KMS-11 (cell line): ENCODE results near the gene KDELR3.

Experiments
- H2AFZ ChIP-seq: fragments of 200-600 bp; sonication (generic); 2 replicates; pipeline ENCODE4 v1.6.1; 2016; ENCODE audit warnings: antibody characterized with exemption, mixed run types, low read depth
- H3K27ac ChIP-seq: fragments of 200-600 bp; sonication (generic); 2 replicates; pipeline ENCODE4 v1.6.1; 2016; ENCODE audit warnings: mild to moderate bottlenecking, mixed run types
- H3K27me3 ChIP-seq: fragments of 200-600 bp; sonication (generic); 2 replicates; pipeline ENCODE4 v1.6.1; 2017; ENCODE audit warnings: mild to moderate bottlenecking, low read depth, mixed run types, moderate library complexity; ENCODE audit not compliant: insufficient read depth
- H3K36me3 ChIP-seq: fragments of 200-600 bp; sonication (generic); 2 replicates; pipeline ENCODE4 v1.6.1; 2017; ENCODE audit warnings: mild to moderate bottlenecking, mixed run types; ENCODE audit not compliant: insufficient read depth
- H3K4me1 ChIP-seq: fragments of 200-600 bp; sonication (generic); 2 replicates; pipeline ENCODE4 v1.6.1; 2016; ENCODE audit warnings: mild to moderate bottlenecking, low read depth, mixed run types; ENCODE audit not compliant: poor library complexity, severe bottlenecking
- H3K4me2 ChIP-seq: fragments of 200-600 bp; sonication (generic); 2 replicates; pipeline ENCODE4 v1.7.0; 2016; ENCODE audit warnings: mild to moderate bottlenecking, mixed run types
- H3K4me3 ChIP-seq: fragments of 200-600 bp; sonication (generic); IDR thresholded peaks from 2 replicates; pipeline ENCODE4 v1.6.1; 2017; ENCODE audit warnings: low read depth, low read length, mixed read lengths; ENCODE audit not compliant: insufficient read depth
- H3K79me2 ChIP-seq: fragments of 200-600 bp; sonication (generic); 2 replicates; pipeline ENCODE4 v1.6.1; 2016; ENCODE audit warnings: low read depth, mixed run types; ENCODE audit not compliant: insufficient read depth
- H3K9ac ChIP-seq: fragments of 200-600 bp; sonication (generic); 2 replicates; pipeline ENCODE4 v1.6.1; 2016; ENCODE audit warnings: mild to moderate bottlenecking, mixed run types
- H4K20me1 ChIP-seq: fragments of 200-600 bp; sonication (generic); 2 replicates; pipeline ENCODE4 v1.6.1; 2016; ENCODE audit warnings: mild to moderate bottlenecking, mixed run types; ENCODE audit not compliant: insufficient read depth
- TF ChIP-seq, protein P1 (sequence below): fragments of 200-600 bp; sonication (generic); conservative IDR thresholded peaks from 2 replicates; pipeline ENCODE4 v1.6.1; 2017; ENCODE audit warnings: low read depth, mild to moderate bottlenecking, antibody characterized with exemption, low read length, moderate library complexity, mixed read lengths

The KDELR3 gene

DNA sequence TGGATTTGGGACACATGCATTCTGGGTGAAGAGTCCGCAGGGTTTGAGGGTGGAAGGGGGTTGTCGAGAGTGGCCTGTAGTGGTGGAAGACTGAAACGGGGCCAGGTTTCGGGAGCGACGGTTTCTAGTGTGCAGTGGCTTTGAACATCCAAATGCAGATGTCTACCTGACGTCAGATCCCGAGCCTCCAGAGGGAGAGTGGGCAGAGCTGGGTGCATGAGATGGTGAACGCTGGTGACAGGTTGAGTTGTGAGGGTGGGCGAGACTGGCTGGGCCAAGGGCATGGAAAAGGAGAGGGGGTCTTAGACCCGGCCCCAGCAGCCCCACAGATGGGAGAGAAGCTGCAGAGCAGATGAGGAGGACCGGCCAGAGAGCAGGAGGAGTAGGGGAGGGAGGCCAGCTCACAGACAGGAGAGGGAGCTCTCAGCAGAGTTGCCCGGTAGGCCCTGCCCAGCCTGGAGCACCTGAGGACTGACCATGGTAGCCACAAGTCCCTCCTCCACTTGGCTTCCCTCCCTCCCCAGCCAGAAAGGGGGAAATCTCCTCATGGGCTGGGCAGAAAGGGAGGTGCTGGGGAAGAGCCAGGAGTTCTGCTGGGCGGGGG is 27.0 kb upstream of the KDELR3 start:
- no peaks in the 10 kb centered on the region for H3K36me3 ChIP-seq
- no peak overlapping the region; the same call in 1 of the 2 replicates for H3K4me2 ChIP-seq
- no peaks in the 10 kb centered on the region for H4K20me1 ChIP-seq
- H3K4me3 ChIP-seq, result no peak overlapping the region
- H3K9ac ChIP-seq, result no peak overlapping the region
- TF ChIP-seq, protein P1, sequence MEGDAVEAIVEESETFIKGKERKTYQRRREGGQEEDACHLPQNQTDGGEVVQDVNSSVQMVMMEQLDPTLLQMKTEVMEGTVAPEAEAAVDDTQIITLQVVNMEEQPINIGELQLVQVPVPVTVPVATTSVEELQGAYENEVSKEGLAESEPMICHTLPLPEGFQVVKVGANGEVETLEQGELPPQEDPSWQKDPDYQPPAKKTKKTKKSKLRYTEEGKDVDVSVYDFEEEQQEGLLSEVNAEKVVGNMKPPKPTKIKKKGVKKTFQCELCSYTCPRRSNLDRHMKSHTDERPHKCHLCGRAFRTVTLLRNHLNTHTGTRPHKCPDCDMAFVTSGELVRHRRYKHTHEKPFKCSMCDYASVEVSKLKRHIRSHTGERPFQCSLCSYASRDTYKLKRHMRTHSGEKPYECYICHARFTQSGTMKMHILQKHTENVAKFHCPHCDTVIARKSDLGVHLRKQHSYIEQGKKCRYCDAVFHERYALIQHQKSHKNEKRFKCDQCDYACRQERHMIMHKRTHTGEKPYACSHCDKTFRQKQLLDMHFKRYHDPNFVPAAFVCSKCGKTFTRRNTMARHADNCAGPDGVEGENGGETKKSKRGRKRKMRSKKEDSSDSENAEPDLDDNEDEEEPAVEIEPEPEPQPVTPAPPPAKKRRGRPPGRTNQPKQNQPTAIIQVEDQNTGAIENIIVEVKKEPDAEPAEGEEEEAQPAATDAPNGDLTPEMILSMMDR, result no peak
- H3K79me2 ChIP-seq, result no peaks in the 10 kb centered on the region
- H2AFZ ChIP-seq, result no peak overlapping the region
- no peak overlapping the region for H3K27ac ChIP-seq
- peaks cover 8% of the 10 kb centered on the region; the same call in 1 of the 2 replicates for H3K27me3 ChIP-seq
- H3K4me1 ChIP-seq, result no peaks in the 10 kb centered on the region

DNA sequence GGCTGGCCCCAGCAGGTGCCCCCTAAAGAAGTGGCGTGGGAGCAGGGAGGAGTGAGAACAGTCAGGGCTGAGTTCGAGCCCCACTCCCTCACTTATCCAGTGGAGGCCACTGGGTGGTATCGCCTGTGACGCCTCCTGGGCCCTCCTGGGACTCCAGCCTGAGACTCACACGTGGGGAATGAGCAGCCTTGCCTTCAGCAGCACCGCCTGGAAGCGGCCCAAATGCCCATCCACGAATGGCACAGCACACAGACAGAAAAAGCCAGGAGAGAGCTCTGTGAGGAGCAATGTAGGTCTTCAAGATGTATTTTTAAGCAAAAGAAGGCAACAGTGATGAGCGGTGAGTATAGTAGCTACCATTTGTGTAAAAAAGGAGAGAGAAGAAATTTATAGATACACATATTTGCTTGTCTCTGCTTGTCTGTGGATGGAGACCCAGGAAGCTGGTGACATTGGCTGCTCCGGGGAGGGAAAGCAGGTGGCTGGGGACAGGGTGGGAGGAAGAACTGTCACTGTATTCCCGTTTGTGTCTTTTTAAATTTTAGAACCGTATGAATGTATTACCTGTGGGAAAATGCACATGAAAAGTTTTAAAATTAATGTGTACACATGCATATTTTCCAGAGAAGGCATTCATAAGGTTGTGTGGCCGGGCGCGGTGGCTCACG is 26.1 kb upstream of the KDELR3 start:
- Histone ChIP-seq H3K27me3 (peaks cover 8% of the 10 kb centered on the region; the same call in 1 of the 2 replicates), H3K4me1 (no peaks in the 10 kb centered on the region), H3K4me2 (no peak overlapping the region), H3K27ac (no peak overlapping the region), H3K4me3 (no peak overlapping the region), H4K20me1 (no peaks in the 10 kb centered on the region), H3K36me3 (no peaks in the 10 kb centered on the region), H3K9ac (no peak overlapping the region), H2AFZ (no peak overlapping the region), H3K79me2 (no peaks in the 10 kb centered on the region)
- TF ChIP-seq, protein P1, result no peak

DNA sequence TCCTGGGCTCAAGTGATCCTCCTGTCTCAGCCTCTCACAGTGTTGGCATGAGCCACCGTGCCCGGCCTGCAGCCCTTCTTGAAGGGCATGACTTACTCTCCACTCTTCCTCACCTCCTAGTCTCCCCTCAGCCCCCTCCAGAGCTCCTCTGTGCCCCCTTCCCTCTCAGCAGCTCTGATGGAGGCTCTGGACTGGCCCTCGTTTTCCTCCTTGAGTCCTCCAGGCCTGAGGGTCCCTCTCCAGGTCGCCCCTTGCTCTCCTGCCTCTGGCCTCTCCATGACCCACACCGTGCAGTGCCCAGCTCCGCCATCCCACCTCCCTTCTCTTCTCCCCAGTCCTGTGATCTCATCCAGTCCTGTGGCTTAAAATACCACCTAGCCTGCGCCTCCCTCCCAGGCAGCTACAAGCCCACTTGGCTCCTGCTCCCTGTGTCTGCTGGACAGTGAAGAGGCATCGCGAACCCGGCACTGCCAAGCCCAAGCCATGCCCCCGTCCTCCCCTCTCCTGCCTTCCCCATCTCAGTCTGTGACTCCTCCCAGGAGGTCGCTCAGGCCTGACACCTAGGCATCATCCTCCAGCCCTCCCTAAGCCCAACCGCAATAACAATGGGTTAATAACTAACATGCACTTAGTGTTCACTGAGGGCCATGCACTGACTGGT is 24.8 kb upstream of the KDELR3 start:
- H3K36me3 ChIP-seq, result no peaks in the 10 kb centered on the region
- no peaks in the 10 kb centered on the region for H3K4me1 ChIP-seq
- H3K9ac ChIP-seq, result no peak overlapping the region
- TF ChIP-seq, protein P1, result no peak
- no peak overlapping the region for H2AFZ ChIP-seq
- H3K79me2 ChIP-seq, result no peaks in the 10 kb centered on the region
- H3K27me3 ChIP-seq, result peaks cover 8% of the 10 kb centered on the region; the same call in 1 of the 2 replicates
- H3K4me2 ChIP-seq, result no peak overlapping the region
- no peak overlapping the region for H3K4me3 ChIP-seq
- no peaks in the 10 kb centered on the region for H4K20me1 ChIP-seq
- no peak overlapping the region for H3K27ac ChIP-seq

DNA sequence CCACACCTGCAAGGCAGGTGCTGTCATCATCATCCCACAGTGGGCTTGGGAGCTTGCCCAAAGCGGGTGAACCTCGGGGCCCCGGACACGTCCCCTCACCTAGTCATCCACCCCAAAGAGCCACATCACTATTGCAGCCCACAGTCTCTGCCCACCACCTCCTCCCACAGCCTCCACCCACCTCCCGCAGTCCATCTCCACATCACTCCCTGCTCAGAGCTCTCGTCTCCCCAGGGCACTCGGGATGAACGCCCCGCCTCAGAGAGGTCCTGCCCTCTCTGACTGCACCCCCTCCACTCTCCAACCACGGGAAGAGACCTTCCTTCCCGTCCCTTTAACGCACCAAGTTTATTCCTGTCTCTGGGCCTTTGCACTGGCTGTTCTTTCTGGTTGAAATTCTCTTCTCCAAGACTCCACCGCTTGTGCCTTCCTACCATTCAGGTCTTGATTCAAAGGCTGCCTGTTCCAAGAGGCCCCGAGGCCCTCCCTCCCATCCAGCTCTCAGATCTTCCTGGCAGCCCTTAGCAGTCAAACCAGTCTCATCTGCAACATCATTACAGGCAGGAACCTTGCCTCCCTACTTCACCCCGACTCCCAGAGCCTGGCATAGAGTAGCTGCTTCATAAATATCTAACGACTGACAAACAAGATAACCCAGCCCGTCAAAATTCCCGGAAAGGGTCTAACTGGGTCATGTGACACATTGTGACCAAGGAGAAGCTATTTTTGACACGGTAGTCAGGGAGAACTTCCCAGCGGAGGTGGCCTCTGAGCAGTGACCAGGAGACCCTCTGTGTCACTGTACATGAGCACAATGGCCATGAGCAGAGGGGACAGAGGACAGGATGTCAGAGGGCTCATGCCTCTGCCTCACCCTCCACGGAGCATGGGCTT is 24.0 kb upstream of the KDELR3 start:
- H3K9ac ChIP-seq, result no peak overlapping the region
- H3K27ac ChIP-seq, result no peak overlapping the region
- H3K27me3 ChIP-seq, result peaks cover 8% of the 10 kb centered on the region; the same call in 1 of the 2 replicates
- no peaks in the 10 kb centered on the region for H3K4me1 ChIP-seq
- TF ChIP-seq, protein P1, result no peak
- H3K36me3 ChIP-seq, result no peaks in the 10 kb centered on the region
- no peaks in the 10 kb centered on the region for H3K79me2 ChIP-seq
- H3K4me3 ChIP-seq, result no peak overlapping the region
- no peak overlapping the region for H3K4me2 ChIP-seq
- no peak overlapping the region for H2AFZ ChIP-seq
- H4K20me1 ChIP-seq, result no peaks in the 10 kb centered on the region
